ENCODE measurements around the gene ANGPTL7.

ANGPTL7 gene

GRCh38 chr1:11147197-11147770 lies 41.9 kb upstream of the ANGPTL7 start:
- TF ChIP-seq, protein P1, sequence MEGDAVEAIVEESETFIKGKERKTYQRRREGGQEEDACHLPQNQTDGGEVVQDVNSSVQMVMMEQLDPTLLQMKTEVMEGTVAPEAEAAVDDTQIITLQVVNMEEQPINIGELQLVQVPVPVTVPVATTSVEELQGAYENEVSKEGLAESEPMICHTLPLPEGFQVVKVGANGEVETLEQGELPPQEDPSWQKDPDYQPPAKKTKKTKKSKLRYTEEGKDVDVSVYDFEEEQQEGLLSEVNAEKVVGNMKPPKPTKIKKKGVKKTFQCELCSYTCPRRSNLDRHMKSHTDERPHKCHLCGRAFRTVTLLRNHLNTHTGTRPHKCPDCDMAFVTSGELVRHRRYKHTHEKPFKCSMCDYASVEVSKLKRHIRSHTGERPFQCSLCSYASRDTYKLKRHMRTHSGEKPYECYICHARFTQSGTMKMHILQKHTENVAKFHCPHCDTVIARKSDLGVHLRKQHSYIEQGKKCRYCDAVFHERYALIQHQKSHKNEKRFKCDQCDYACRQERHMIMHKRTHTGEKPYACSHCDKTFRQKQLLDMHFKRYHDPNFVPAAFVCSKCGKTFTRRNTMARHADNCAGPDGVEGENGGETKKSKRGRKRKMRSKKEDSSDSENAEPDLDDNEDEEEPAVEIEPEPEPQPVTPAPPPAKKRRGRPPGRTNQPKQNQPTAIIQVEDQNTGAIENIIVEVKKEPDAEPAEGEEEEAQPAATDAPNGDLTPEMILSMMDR (conservative IDR thresholded peaks at IDR 0.05; ENCODE audit: control insufficient read depth, insufficient read depth, low read depth, low read length) = no peak
- no peak for DNase-seq (ENCODE audit: low read depth)

DNA sequence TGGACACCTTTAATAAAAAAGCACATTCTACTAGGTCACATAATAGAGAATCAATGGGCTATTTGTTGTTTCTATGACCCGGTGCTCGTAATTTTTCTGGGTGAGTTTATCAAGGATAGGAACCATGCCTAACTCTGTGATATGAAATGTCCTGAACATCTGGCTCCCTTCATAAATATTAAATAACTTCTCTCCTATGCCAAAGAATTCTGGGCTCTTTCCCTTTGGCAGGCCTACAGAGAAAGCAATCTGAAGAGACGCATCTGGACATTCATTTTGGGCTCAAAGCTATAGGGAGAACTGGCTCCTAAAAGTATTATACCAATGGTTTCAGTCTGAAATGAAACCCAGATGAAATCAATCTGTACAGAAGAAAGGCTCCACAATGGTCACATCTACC lies 38.8 kb upstream of the ANGPTL7 start:
- H3K4me3 ChIP-seq (ENCODE audit: control insufficient read depth, low read depth, low read length) = no peak overlapping the region
- no peak for DNase-seq (ENCODE audit: low read depth)
- TF ChIP-seq, protein P1 (conservative IDR thresholded peaks at IDR 0.05; ENCODE audit: control insufficient read depth, insufficient read depth, low read depth, low read length) = no peak

More at GRCh38 chr1:11147197-11147770, 41.9 kb upstream of the ANGPTL7 start:
- H3K4me3 ChIP-seq (ENCODE audit: control insufficient read depth, low read depth, low read length) = no peak overlapping the region

- H3K4me3 ChIP-seq (ENCODE audit: control insufficient read depth, low read depth, low read length) = no peak overlapping the region
- DNase-seq (ENCODE audit: low read depth) = no peak
- TF ChIP-seq, protein P1 (conservative IDR thresholded peaks at IDR 0.05; ENCODE audit: control insufficient read depth, insufficient read depth, low read depth, low read length) = no peak
Measured at GRCh38 chr1:11151114-11151513, 38.0 kb upstream of the ANGPTL7 start.

- no peak overlapping the region for H3K4me3 ChIP-seq (ENCODE audit: control insufficient read depth, low read depth, low read length)
- peak; percentile 13 for DNase-seq (ENCODE audit: low read depth)
- TF ChIP-seq, protein P1 (conservative IDR thresholded peaks at IDR 0.05; ENCODE audit: control insufficient read depth, insufficient read depth, low read depth, low read length) = no peak
Measured at GRCh38 chr1:11151826-11152612, 37.1 kb upstream of the ANGPTL7 start.

DNA sequence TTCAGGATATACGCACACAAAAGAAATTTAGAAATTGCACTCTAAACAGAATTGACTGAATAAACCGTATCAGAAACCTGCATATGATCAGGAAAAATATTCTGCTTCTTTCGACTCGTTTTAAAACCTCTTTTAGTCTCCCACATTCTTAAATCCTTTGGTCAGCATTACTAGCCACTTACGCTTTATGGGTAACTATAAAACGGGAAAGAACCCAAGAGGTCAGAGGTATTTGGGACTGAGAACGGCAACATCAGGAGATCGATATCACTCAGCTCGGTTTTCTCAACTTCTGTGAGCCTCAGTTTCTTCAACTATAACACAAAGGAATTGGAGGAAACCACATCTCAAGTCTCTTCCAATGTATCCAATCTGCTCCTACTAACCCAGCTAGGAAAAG lies 36.4 kb upstream of the ANGPTL7 start:
- DNase-seq (ENCODE audit: low read depth) = no peak
- no peak overlapping the region for H3K4me3 ChIP-seq (ENCODE audit: control insufficient read depth, low read depth, low read length)
- TF ChIP-seq, protein P1 (conservative IDR thresholded peaks at IDR 0.05; ENCODE audit: control insufficient read depth, insufficient read depth, low read depth, low read length) = no peak

GRCh38 chr1:11153184-11153583 lies 36.0 kb upstream of the ANGPTL7 start:
- TF ChIP-seq, protein P1 (conservative IDR thresholded peaks at IDR 0.05; ENCODE audit: control insufficient read depth, insufficient read depth, low read depth, low read length) = no peak
- DNase-seq (ENCODE audit: low read depth) = no peak
- H3K4me3 ChIP-seq (ENCODE audit: control insufficient read depth, low read depth, low read length) = no peak overlapping the region
